ENCODE data around the gene YJEFN3.
A peak's percentile ranks its signal among the peaks of the same experiment; 100 is the strongest.

DNA sequence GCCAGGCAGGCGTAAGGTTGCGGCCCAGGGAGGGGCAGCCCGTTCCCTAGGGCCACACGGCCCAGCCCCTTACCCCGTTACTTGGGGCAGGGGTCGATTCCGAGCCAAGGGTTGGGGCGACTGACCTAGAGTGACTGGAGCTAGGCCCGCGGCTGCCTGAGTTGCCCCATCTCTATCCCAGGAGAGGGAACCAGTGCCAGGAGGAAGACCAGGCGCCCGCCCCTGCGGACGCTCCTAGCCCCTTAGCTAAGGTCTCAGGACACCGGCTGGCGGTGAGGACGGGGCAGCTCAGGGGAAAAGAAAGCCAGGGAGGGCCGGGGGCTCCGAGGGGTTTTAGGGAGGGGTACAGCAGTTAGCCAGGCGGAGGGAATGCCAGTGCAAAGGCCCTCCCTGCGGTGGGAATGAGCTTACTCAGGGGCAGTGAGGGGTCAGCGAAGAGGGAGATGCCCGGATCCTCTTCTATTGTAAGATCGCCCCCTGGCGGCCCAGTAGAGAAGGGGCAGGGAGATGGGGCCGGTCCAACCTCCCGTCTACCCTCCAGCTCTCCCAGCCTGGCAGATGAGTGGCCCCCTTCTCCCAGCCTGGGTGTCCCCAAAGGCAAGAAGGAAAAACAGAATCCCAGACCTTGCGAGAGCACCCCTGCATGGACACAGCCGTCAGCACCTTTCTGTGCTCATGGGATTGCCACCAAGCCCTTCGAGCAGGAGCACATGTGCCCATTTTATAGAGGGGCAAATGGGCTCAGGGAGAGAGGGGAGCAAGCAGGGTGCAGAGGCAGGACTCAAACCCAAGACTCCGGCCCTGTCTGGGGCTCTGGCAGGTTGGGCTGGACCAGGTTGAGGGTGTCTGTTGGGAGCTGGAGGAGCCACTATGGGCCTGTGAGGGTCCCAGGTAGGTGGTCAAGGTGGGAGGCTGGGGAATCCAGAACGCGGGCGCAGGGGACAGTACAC lies 25.6 kb downstream of the YJEFN3 start:
- no peak for TF ChIP-seq POLR2A (IDR thresholded peaks at IDR 0.05)
- TF ChIP-seq, protein P1, sequence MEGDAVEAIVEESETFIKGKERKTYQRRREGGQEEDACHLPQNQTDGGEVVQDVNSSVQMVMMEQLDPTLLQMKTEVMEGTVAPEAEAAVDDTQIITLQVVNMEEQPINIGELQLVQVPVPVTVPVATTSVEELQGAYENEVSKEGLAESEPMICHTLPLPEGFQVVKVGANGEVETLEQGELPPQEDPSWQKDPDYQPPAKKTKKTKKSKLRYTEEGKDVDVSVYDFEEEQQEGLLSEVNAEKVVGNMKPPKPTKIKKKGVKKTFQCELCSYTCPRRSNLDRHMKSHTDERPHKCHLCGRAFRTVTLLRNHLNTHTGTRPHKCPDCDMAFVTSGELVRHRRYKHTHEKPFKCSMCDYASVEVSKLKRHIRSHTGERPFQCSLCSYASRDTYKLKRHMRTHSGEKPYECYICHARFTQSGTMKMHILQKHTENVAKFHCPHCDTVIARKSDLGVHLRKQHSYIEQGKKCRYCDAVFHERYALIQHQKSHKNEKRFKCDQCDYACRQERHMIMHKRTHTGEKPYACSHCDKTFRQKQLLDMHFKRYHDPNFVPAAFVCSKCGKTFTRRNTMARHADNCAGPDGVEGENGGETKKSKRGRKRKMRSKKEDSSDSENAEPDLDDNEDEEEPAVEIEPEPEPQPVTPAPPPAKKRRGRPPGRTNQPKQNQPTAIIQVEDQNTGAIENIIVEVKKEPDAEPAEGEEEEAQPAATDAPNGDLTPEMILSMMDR (IDR thresholded peaks at IDR 0.05) = peak in 2 of 3 experiments; percentile 35 to 41

All from vagina (tissue), 2 donors.